ENCODE results near the gene LAMC1. TPM values are rescaled to one million over a fixed set of nuclear protein-coding genes. Genes with fewer than 3 reads are reported as not detected.

Gene LAMC1
- total RNA-seq, 1 donor from 2014 or later, result 449 TPM

DNA sequence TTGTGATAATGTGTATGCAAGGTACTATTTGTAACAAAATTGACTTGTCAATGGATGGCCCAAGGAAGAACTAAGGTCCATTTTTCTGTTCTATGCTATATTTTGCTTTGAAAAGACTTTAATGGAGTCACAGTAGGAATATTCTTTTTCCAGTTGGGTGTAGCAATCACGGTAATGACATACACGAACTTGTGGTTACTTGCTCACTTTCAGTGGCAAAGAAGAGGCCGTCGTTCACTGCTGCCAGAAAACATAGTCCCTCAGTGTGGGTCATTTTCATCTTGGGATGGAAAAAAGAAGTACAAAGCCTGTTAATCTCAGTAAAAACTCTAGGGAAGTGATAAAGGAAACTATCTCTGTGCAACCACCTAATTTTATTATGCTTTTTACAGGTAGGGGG, 115.1 kb downstream of the LAMC1 start:
- TF ChIP-seq, protein P1, sequence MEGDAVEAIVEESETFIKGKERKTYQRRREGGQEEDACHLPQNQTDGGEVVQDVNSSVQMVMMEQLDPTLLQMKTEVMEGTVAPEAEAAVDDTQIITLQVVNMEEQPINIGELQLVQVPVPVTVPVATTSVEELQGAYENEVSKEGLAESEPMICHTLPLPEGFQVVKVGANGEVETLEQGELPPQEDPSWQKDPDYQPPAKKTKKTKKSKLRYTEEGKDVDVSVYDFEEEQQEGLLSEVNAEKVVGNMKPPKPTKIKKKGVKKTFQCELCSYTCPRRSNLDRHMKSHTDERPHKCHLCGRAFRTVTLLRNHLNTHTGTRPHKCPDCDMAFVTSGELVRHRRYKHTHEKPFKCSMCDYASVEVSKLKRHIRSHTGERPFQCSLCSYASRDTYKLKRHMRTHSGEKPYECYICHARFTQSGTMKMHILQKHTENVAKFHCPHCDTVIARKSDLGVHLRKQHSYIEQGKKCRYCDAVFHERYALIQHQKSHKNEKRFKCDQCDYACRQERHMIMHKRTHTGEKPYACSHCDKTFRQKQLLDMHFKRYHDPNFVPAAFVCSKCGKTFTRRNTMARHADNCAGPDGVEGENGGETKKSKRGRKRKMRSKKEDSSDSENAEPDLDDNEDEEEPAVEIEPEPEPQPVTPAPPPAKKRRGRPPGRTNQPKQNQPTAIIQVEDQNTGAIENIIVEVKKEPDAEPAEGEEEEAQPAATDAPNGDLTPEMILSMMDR (IDR thresholded peaks at IDR 0.05), result no peak
- Mint-ChIP-seq H3K27me3 (ENCODE audit: low read depth) (no peaks in the 10 kb centered on the region), H3K4me3 (ENCODE audit: unreplicated experiment) (no peak overlapping the region), H3K4me1 (ENCODE audit: low read depth) (peaks cover 23% of the 10 kb centered on the region), H3K27ac (ENCODE audit: unreplicated experiment) (no peak overlapping the region), H3K36me3 (ENCODE audit: low read depth) (peaks cover 70% of the 10 kb centered on the region), H3K9me3 (ENCODE audit: low read depth) (no peaks in the 10 kb centered on the region)
- no peak for DNase-seq (ENCODE audit: low spot score)

DNA sequence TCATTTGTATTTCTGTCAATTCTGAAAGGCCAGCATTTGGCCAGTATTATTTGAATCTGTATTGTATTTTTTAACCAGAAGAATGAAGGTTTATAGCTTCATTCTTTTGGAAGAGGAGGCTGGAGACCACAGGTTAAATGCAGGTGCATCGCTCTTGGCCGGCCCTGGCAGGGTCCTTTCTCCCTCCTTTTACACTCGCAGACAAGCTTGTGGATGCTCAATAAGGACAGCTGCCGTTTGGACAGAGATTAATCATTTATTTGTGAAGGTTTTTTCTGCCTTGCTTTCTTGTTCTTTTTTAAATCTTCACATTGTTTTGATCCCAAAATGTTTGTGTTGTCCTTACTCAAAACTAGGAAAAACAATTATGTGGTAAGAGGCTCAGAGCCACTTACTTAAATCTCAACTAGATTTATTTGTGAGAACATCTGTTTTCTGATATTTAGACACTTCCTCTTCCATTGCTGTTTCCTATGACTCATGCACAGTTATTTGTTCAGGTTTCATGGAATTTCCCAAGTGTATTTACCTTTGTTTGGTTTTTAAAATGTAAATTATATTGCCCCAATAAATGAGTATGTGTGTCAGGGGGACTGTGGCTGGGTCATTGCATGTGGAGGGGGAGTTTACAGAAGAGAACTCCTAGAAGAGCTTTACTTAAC, 116.2 kb downstream of the LAMC1 start:
- no peaks in the 10 kb centered on the region for H3K9me3 Mint-ChIP-seq (ENCODE audit: low read depth)
- H3K27me3 Mint-ChIP-seq (ENCODE audit: low read depth), result no peaks in the 10 kb centered on the region
- H3K4me3 Mint-ChIP-seq (ENCODE audit: unreplicated experiment), result no peak overlapping the region
- H3K36me3 Mint-ChIP-seq (ENCODE audit: low read depth), result peaks cover 63% of the 10 kb centered on the region
- H3K27ac Mint-ChIP-seq (ENCODE audit: unreplicated experiment), result peak overlapping the region; percentile 77
- TF ChIP-seq, protein P1 (IDR thresholded peaks at IDR 0.05), result no peak
- H3K4me1 Mint-ChIP-seq (ENCODE audit: low read depth), result peaks cover 22% of the 10 kb centered on the region
- no peak for DNase-seq (ENCODE audit: low spot score)

DNA sequence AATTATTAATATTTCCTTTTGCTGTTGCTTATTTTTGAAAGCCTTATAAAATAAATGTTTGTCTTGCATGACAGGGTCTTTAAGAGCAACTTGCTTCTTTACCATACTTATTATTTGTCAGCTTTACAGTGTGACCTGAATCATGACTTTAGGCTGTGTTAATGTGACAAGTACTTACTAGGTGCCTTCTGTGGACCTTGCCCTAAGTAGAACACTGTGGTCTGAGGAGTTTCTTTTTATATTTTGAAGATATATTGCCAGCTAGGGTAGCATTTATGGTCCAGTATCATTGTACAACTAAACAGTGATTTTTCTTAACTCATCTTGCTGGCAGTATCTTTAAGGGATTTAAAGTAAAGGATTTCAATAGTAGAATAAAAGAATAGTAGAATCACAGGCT, 117.4 kb downstream of the LAMC1 start:
- DNase-seq (ENCODE audit: low spot score), result no peak
- H3K27me3 Mint-ChIP-seq (ENCODE audit: low read depth), result no peaks in the 10 kb centered on the region
- H3K4me1 Mint-ChIP-seq (ENCODE audit: low read depth), result peaks cover 13% of the 10 kb centered on the region
- peaks cover 58% of the 10 kb centered on the region for H3K36me3 Mint-ChIP-seq (ENCODE audit: low read depth)
- H3K4me3 Mint-ChIP-seq (ENCODE audit: unreplicated experiment), result no peak overlapping the region
- TF ChIP-seq, protein P1 (IDR thresholded peaks at IDR 0.05), result no peak
- no peaks in the 10 kb centered on the region for H3K9me3 Mint-ChIP-seq (ENCODE audit: low read depth)
- no peak overlapping the region for H3K27ac Mint-ChIP-seq (ENCODE audit: unreplicated experiment)

DNA sequence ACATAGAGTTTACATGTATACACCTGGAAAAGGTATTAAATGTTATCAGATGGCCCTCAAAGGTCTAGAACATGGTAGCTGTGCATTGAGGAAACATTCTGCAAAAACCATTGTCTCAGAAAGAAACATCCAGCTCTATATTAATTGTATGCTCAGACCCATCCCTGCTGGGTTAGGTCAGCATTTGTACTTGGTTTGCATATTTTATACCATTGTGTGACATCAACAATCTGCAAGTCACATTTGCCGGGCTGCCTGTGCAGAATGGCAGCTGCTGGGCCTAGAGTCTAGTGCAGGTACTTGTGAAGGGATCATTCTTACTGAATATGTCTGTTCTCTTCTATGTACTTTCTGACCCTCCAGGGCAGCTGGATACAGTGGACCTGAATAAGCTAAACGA, 119.0 kb downstream of the LAMC1 start:
- H3K4me1 Mint-ChIP-seq (ENCODE audit: low read depth), result peaks cover 14% of the 10 kb centered on the region
- H3K27ac Mint-ChIP-seq (ENCODE audit: unreplicated experiment), result no peak overlapping the region
- peaks cover 47% of the 10 kb centered on the region for H3K36me3 Mint-ChIP-seq (ENCODE audit: low read depth)
- no peak for DNase-seq (ENCODE audit: low spot score)
- TF ChIP-seq, protein P1 (IDR thresholded peaks at IDR 0.05), result no peak
- no peaks in the 10 kb centered on the region for H3K27me3 Mint-ChIP-seq (ENCODE audit: low read depth)
- H3K9me3 Mint-ChIP-seq (ENCODE audit: low read depth), result no peaks in the 10 kb centered on the region
- H3K4me3 Mint-ChIP-seq (ENCODE audit: unreplicated experiment), result no peak overlapping the region

DNA sequence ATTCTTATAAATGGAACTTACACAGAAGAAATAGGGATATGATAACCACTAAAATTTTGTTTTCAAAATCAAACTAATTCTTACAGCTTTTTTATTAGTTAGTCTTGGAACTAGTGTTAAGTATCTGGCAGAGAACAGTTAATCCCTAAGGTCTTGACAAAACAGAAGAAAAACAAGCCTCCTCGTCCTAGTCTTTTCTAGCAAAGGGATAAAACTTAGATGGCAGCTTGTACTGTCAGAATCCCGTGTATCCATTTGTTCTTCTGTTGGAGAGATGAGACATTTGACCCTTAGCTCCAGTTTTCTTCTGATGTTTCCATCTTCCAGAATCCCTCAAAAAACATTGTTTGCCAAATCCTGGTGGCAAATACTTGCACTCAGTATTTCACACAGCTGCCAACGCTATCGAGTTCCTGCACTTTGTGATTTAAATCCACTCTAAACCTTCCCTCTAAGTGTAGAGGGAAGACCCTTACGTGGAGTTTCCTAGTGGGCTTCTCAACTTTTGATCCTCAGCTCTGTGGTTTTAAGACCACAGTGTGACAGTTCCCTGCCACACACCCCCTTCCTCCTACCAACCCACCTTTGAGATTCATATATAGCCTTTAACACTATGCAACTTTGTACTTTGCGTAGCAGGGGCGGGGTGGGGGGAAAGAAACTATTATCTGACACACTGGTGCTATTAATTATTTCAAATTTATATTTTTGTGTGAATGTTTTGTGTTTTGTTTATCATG, 120.5 kb downstream of the LAMC1 start:
- H3K27me3 Mint-ChIP-seq (ENCODE audit: low read depth), result no peaks in the 10 kb centered on the region

More for the DNA sequence above, 120.5 kb downstream of the LAMC1 start:
- DNase-seq (ENCODE audit: low spot score), result no peak
- TF ChIP-seq, protein P1 (IDR thresholded peaks at IDR 0.05), result no peak
- Mint-ChIP-seq H3K27ac (ENCODE audit: unreplicated experiment) (no peak overlapping the region), H3K36me3 (ENCODE audit: low read depth) (peaks cover 36% of the 10 kb centered on the region), H3K9me3 (ENCODE audit: low read depth) (no peaks in the 10 kb centered on the region), H3K4me1 (ENCODE audit: low read depth) (peaks cover 29% of the 10 kb centered on the region), H3K4me3 (ENCODE audit: unreplicated experiment) (no peak overlapping the region)

Measured in chondrocyte (in vitro differentiated cells).